Measurements from ENCODE around the gene RPL39L.

The RPL39L gene

DNA sequence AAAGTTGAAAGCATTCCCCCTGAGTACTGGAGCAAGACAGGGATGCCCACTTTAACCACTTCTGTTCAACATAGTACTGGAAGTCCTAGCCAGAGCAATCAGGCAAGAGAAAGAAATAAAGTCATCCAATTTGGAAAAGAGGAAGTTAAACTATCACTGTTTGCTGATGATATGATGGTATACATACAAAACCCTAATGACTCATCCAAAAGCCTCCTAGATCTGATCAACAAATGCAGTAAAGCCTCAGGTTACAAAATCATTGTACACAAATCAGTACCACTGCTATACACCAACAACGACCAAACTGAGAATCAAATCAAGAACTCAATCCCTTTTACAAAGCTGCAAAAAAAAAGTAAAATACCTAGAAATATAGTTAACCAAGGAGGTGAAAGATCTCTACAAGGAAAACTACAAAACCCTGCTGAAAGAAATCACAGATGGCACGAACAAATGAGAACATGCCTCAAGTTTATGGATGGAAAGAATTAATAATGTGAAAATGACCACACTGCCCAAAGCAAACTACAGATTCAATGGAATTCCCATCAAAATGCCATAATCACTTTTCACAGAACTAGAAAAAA, 40.3 kb downstream of the RPL39L start:
- no peak for DNase-seq (ENCODE audit: low read depth in 2 of 2)

- no peak for DNase-seq (ENCODE audit: low read depth in 2 of 2)
Measured at GRCh38 chr3:187093320-187093719, 46.0 kb downstream of the RPL39L start.

DNA sequence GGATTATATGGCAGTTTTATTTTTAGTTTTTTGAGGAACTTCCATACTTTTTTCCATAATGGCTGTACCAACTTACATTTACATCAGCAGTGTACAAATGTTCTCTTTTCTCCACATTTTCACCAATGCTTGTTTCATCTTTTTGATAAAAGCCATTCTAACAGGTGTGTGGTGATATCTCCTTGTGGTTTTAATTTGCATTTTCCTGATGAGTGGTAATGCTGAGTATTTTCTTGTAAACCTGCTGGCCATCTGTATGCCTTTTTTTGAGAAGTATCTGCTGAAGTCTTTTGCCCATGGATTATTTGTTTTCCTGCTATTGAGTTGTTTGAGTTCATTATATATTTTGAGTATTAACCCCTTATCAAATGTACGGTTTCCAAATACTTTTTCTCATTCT, 50.6 kb downstream of the RPL39L start:
- DNase-seq (ENCODE audit: low read depth in 2 of 2) = no peak

- DNase-seq (ENCODE audit: low read depth in 2 of 2) = no peak
Measured at GRCh38 chr3:187086831-187087230, 52.5 kb downstream of the RPL39L start.

DNA sequence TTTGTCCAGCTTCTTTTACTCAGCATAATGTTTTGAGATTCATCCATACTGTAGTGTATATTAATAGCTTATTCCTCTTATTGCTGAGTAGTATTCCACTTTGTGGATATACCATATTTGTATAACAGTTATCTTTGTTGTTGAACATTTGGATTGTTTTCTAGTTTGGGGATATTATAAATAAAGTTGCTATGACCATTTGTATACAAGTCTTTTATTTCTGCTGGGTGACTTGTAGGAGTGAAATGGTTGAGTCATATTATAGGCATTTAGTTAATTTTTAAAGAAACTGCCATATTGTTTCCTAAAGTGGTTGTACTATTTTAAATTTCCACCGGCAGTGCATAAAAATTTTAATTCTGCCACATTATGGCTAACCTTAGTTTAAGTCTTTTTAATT, 53.4 kb downstream of the RPL39L start:
- DNase-seq (ENCODE audit: low read depth in 2 of 2) = no peak

DNA sequence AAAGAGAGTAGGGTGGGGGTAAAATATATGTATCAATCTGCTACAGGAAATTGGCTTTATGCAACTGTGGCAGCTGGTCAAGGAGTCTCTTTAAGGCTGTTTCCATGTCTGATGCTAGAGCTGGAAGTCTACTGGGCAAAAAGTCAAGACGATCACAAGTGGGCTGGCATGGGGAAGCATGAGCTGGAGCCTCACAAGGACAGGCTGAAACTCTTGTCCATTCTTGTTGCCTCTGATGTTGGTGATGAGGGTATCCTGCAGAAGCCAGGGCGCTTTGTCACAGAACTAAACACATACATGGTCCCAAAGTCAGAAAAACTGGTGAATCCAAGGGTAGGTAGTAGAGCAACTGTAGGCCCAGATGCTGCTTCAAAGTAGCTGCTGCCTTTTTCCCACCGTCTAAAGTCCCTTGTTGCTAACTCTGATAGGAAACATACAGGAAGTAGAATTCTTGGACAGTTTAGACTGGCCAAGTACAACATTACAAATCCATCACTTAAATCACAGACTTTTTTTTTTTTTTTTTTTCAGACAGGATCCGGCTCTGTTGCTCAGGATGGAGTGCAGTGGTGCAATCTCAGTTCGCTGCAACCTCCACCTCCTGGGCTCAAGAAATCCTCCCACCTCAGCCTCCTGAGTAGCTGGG, 54.2 kb downstream of the RPL39L start:
- no peak for DNase-seq (ENCODE audit: low read depth in 2 of 2)

GRCh38 chr3:187084580-187084979, 54.7 kb downstream of the RPL39L start:
- no peak for DNase-seq (ENCODE audit: low read depth in 2 of 2)

DNA sequence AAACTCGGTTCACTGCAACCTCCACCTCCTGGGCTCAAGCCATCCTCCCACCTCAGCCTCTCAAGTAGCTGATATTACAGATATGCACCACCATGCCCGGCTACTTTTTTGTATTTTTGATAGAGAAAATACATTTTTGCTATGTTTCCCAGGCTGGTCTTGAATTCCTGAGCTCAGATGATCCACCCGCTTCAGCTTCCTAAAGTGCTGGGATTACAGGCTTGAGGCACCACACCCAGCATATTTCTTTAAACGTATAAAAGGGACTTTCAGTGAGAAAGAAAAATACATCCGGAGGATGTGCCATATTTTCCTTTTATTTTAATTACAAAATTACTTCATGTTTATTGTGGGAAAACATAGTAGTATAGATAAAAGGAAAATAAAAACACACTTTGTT, 55.2 kb downstream of the RPL39L start:
- no peak for DNase-seq (ENCODE audit: low read depth in 2 of 2)

- no peak for DNase-seq (ENCODE audit: low read depth in 2 of 2)
Measured at GRCh38 chr3:187082758-187083375, 56.4 kb downstream of the RPL39L start.

DNA sequence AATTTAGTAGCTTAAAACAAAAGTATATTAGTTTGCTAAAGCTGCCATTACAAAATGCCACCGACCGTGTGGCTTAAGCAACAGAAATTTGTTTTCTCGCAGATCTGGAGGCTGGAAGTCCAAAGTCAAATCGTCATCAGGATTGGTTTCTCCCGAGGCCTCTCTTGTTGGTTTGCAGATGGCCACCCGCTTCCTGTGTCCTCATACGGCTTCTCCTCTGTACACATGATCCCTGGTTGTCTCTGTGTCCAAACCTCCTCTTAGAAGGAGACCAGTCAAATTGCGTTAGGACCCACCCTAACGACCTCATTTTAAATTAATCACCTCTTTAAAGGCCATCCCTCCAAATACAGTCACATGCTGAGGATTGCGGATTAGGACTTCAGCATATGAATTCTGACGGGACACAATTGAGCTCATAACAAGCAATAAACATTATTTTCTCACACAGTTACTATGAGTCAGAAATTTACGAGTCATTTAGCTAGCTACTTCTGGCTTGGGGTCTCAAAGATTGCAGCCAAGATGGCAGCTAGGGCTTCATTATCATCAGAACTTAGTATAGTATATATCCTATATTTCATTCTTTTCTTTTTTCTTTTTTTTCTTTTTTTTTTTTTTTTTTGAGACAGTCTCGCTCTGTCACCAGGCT, 58.4 kb downstream of the RPL39L start:
- no peak for DNase-seq (ENCODE audit: low read depth in 2 of 2)

GRCh38 chr3:187079090-187080022, 59.9 kb downstream of the RPL39L start:
- no peak for DNase-seq (ENCODE audit: low read depth in 2 of 2)

- no peak for DNase-seq (ENCODE audit: low read depth in 2 of 2)
Measured at GRCh38 chr3:187077537-187077936, 61.8 kb downstream of the RPL39L start.

DNA sequence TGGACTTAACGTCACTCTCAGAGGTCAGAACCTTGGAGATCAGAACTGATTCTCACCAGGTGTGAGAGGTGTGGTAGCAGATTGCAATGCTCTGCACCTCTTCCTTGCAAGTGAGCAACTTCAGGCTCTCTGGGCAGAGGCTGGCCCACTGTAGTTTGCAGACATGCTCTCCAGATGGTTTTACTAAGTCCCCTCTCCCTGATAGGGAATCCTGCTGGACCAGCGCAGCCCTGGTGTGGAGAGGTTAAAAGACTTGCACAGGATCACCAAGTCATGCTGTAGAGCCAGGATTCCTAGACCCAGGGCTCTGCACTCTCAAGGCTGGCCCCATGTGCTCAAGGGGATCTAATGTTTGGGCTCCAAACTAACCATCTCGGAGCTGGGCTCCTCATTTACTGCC, 62.2 kb downstream of the RPL39L start:
- no peak for DNase-seq (ENCODE audit: low read depth in 2 of 2)

DNA sequence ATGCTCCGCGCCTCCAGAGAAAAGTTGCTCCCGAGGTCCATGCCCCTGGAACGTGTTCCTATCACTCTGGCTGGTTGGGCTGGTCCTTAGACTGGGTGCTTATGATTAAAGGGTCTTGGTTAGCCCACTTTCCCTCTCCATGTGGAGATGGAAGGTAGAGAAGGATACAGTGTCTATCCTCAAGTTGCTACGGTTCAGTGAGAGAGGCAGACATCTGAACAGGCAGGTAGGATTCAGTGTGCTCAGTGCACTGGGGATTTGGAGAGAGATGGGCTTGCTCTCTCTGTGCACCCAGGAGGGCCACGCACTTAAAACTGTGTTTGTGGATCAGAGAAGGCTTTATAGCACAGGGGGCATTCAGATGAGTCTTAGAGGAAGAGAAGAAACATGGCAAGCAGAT, 63.0 kb downstream of the RPL39L start:
- no peak for DNase-seq (ENCODE audit: low read depth in 2 of 2)

DNA sequence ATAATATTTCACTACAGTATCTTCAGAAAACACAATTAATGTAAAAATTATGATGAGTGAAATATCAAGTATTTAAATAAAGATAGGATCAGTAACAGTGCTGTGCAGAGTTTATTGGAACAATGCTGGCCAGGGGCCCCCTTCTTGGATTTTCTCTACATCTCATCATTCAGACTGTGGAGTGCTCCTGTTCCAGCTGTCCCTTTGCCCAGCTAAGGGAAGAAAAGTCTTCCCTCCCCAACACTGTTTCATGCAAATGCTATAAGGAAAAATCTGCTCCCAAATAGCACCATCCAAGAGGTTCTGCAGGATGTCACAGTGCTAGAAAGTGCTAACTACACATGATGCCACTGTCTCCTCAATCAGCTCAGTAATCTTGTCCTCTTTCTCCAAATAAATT, 64.5 kb downstream of the RPL39L start:
- no peak for DNase-seq (ENCODE audit: low read depth in 2 of 2)

GRCh38 chr3:187073581-187074098, 65.7 kb downstream of the RPL39L start:
- DNase-seq (ENCODE audit: low read depth in 2 of 2) = no peak

DNA sequence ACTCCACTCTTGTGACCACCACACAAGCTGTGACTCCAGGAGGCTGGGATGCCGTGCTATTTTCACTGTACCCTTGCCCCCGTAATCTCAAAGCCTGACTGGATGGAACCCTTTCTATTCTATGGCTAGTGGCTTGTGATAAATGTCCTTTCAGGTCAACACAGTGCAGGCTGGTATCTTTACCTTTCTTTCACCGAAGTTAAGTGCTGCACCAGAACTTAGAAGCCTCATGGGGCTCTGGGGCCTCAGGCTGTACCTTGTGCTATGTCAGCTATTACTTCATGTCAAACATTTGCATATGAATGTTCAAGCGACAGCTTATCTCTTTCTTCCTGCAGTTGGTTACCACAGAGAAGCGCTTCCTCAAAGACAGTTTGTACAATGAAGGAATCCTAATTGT, 66.8 kb downstream of the RPL39L start:
- DNase-seq (ENCODE audit: low read depth in 2 of 2) = no peak

- no peak for DNase-seq (ENCODE audit: low read depth in 2 of 2)
Measured at GRCh38 chr3:187072102-187072501, 67.2 kb downstream of the RPL39L start.

Measured in stimulated activated CD8-positive, alpha-beta memory T cell treated with anti-CD3 and anti-CD28 coated beads, Interleukin-2, amount 100 ng/mL, for 48 hours (primary cell).